ENCODE measurements around the gene RASSF5. TPM values are rescaled to one million over a fixed set of nuclear protein-coding genes. Genes with fewer than 3 reads are reported as not detected.

The RASSF5 gene
- total and polyA plus RNA-seq, 4 donors = 4.8 to 10.0 (median 5.5) TPM

- Histone ChIP-seq H3K27ac (ENCODE audit: low read depth in 1 of 2, low read length in 2 of 2) (no peak overlapping the region), H3K9me3 (ENCODE audit: control insufficient read depth in 4 of 4, low read length in 3 of 4) (no peaks in the 10 kb centered on the region), H3K4me1 (ENCODE audit: control insufficient read depth in 4 of 4, insufficient read depth in 4 of 4, low read length in 3 of 4) (no peaks in the 10 kb centered on the region), H3K27me3 (ENCODE audit: control insufficient read depth in 4 of 4, insufficient read depth in 4 of 4, low read length in 3 of 4) (no peaks in the 10 kb centered on the region), H3K4me3 (ENCODE audit: low read depth in 1 of 3, low read length in 3 of 3) (no peak overlapping the region), H3K9ac (ENCODE audit: low read depth in 1 of 2, low read length in 2 of 2) (no peak overlapping the region), H3K36me3 (ENCODE audit: control insufficient read depth in 4 of 4, insufficient read depth in 3 of 4, low read depth in 1 of 4, low read length in 3 of 4) (peaks cover 0 to 9% (median 5%) of the 10 kb centered on the region in 4 donors)
- WGBS = 64% methylated on average over 9 of the region's 9 CpGs
- TF ChIP-seq JUND (IDR thresholded peaks at IDR 0.05) (no peak), REST (IDR thresholded peaks at IDR 0.05) (no peak), HNF4A (conservative IDR thresholded peaks at IDR 0.05) (no peak), SP1 (IDR thresholded peaks at IDR 0.05) (no peak), HNF4G (IDR thresholded peaks at IDR 0.05) (no peak), RXRA (IDR thresholded peaks at IDR 0.05) (no peak), FOXA1 (IDR thresholded peaks at IDR 0.05) (no peak), FOXA2 (IDR thresholded peaks at IDR 0.05) (no peak), CTCF (IDR thresholded peaks at IDR 0.05; ENCODE audit: low read depth, low read length, missing input control) (peak; percentile 80), RAD21 (IDR thresholded peaks at IDR 0.05) (peak; percentile 77 to 89)
- DNase-seq (ENCODE audit: low spot score) = peak; percentile 74
Measured at GRCh38 chr1:206461602-206462455, 45.5 kb upstream of the RASSF5 start.

GRCh38 chr1:206463137-206463536 lies 44.2 kb upstream of the RASSF5 start:
- Histone ChIP-seq H3K9ac (ENCODE audit: low read depth in 1 of 2, low read length in 2 of 2) (no peak overlapping the region), H3K36me3 (ENCODE audit: control insufficient read depth in 4 of 4, insufficient read depth in 3 of 4, low read depth in 1 of 4, low read length in 3 of 4) (peaks cover 0 to 5% (median 3%) of the 10 kb centered on the region in 4 donors), H3K4me3 (ENCODE audit: low read depth in 1 of 3, low read length in 3 of 3) (no peak overlapping the region), H3K27me3 (ENCODE audit: control insufficient read depth in 4 of 4, insufficient read depth in 4 of 4, low read length in 3 of 4) (no peaks in the 10 kb centered on the region), H3K4me1 (ENCODE audit: control insufficient read depth in 4 of 4, insufficient read depth in 4 of 4, low read length in 3 of 4) (no peaks in the 10 kb centered on the region), H3K9me3 (ENCODE audit: control insufficient read depth in 4 of 4, low read length in 3 of 4) (no peaks in the 10 kb centered on the region), H3K27ac (ENCODE audit: low read depth in 1 of 2, low read length in 2 of 2) (no peak overlapping the region)
- DNase-seq (ENCODE audit: low spot score) = no peak
- WGBS = 83% methylated on average over 1 of the region's 1 CpG
- no peak for TF ChIP-seq CTCF (IDR thresholded peaks at IDR 0.05; ENCODE audit: low read depth, low read length, missing input control)
- TF ChIP-seq MAX (IDR thresholded peaks at IDR 0.05) = no peak
- TF ChIP-seq ATF3 (IDR thresholded peaks at IDR 0.05) = no peak
- TF ChIP-seq FOXA1 (IDR thresholded peaks at IDR 0.05) = no peak
- no peak for TF ChIP-seq ZBTB33 (IDR thresholded peaks at IDR 0.05)
- no peak for TF ChIP-seq RXRA (IDR thresholded peaks at IDR 0.05)
- no peak for TF ChIP-seq GABPA (IDR thresholded peaks at IDR 0.05 in 1 of 2, conservative IDR thresholded peaks at IDR 0.05 in 1 of 2)
- TF ChIP-seq HNF4A (conservative IDR thresholded peaks at IDR 0.05) = no peak
- TF ChIP-seq FOXA2 (IDR thresholded peaks at IDR 0.05) = no peak
- no peak for TF ChIP-seq TAF1 (conservative IDR thresholded peaks at IDR 0.05)
- TF ChIP-seq EGR1 (IDR thresholded peaks at IDR 0.05; ENCODE audit: low read depth in 2 of 2) = no peak
- TF ChIP-seq REST (IDR thresholded peaks at IDR 0.05) = no peak
- TF ChIP-seq HNF4G (IDR thresholded peaks at IDR 0.05) = no peak
- no peak for TF ChIP-seq JUND (IDR thresholded peaks at IDR 0.05)
